K562 (cell line): ENCODE measurements around the gene CPNE2. TPM values are rescaled to one million over a fixed set of nuclear protein-coding genes. Genes with fewer than 3 reads are reported as not detected.

ENCODE experiments used
- NRF1 ChIP-seq, 2 experiments: fragments of 450-650 bp; IDR thresholded peaks in 1 of 2; conservative IDR thresholded peaks in 1 of 2; 2 replicates each; pipeline ENCODE4 v1.6.1; 2014; ENCODE audit warnings: mild to moderate bottlenecking in 2 of 2
- SRSF7 ChIP-seq: fragments of 200-400 bp; formaldehyde crosslinking; optimal IDR thresholded peaks from 2 replicates; pipeline ENCODE3; 2017; ENCODE audit warnings: mild to moderate bottlenecking, low read depth, low read length
- polyA plus RNA-seq, 8 experiments: library from polyadenylated mRNA; depleted of rRNA in 4 of 8; stranded (reverse) in 5 of 8; unstranded in 3 of 8; fragments of >200 nt; fragmentation: Nextera tagmentation in 2 of 8; fragmentation: Illumina TruSeq in 1 of 8; extraction: Ambion mirVana in 2 of 8; extraction: Trizol in 1 of 8; gene quantifications; 2 replicates each; pipeline versions ENCODE4 v1.2.1 to v1.2.3, GENCODE V29; 2011 to 2014; ENCODE audit warnings: inconsistent platforms in 1 of 8, missing spikeins in 1 of 8
- total RNA-seq, 7 experiments: library from RNA; depleted of rRNA in 6 of 7; stranded (reverse); fragments of >200 nt in 6 of 7; fragmentation: Illumina TruSeq in 2 of 7; extraction: Trizol in 2 of 7; gene quantifications; 2 replicates each; pipeline versions ENCODE4 v1.2.1 to v1.2.3, GENCODE V29; 2011 to 2021; ENCODE audit warnings: low replicate concordance in 1 of 7
- TF ChIP-seq, protein P1 (sequence below), 3 experiments: fragments of 200-800 bp in 1 of 3; fragments of 250-450 bp in 1 of 3; fragments of 450-650 bp in 1 of 3; sonication (Bioruptor Pico) in 1 of 3; sonication (Bioruptor generic) in 1 of 3; formaldehyde crosslinking in 1 of 3; IDR thresholded peaks; 2 replicates each; pipeline versions ENCODE4 v1.6.1 to v1.8.0; 2016 to 2022; ENCODE audit warnings: mild to moderate bottlenecking in 2 of 3, missing genetic modification characterization in 2 of 3, missing compliant biosample characterization in 1 of 3, moderate library complexity in 1 of 3
- TF ChIP-seq, protein P2 (sequence below): fragments of 200-800 bp; sonication (Bioruptor generic); IDR thresholded peaks from 2 replicates; pipeline ENCODE4 v1.6.1; 2017; ENCODE audit warnings: missing genetic modification characterization, missing compliant biosample characterization
- TF ChIP-seq, protein P3 (sequence below), 2 experiments: fragments of 450-650 bp; formaldehyde crosslinking in 1 of 2; IDR thresholded peaks; 2 replicates each; pipeline versions ENCODE4 v1.4.0 to v1.6.1; 2014 to 2020; ENCODE audit warnings: mild to moderate bottlenecking in 2 of 2, borderline replicate concordance in 1 of 2, low read depth in 1 of 2

Gene CPNE2
- total and polyA plus RNA-seq, 9 of the 15 experiments (the other 6 are each of a cell fraction or from before 2014, with no cell fraction given): 3.0 to 13.9 (median 8.6) TPM

DNA sequence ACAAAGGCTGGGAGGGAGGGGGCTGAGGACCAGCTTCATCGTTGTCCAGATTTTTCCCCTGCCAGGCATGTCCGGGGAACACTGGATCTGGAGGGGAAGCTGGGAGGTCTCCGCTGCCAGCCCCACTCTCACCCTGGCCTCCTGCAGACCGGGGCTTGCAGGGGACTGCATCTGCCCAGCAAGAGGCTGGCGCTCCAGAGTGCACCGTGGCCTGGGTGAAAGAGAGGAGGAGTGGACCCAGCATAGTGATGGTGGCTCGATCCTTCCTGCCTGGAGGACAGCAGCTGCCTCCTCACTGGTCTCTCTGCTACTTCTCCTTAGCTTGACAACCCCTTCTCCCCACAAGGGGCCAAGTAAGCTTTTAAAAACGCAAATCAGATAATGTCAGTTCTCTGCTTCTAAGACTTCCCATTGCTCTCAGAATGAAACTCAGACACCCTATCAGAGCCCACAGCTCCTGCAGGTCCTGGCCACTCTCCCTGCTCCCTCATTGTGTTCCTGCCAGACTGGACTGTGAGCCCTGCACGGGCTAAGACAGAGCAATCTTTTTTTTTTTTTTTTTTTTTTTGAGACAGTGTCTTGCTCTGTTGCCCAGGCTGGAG, 15.0 kb downstream of the CPNE2 start (continued):
- TF ChIP-seq, protein P1, sequence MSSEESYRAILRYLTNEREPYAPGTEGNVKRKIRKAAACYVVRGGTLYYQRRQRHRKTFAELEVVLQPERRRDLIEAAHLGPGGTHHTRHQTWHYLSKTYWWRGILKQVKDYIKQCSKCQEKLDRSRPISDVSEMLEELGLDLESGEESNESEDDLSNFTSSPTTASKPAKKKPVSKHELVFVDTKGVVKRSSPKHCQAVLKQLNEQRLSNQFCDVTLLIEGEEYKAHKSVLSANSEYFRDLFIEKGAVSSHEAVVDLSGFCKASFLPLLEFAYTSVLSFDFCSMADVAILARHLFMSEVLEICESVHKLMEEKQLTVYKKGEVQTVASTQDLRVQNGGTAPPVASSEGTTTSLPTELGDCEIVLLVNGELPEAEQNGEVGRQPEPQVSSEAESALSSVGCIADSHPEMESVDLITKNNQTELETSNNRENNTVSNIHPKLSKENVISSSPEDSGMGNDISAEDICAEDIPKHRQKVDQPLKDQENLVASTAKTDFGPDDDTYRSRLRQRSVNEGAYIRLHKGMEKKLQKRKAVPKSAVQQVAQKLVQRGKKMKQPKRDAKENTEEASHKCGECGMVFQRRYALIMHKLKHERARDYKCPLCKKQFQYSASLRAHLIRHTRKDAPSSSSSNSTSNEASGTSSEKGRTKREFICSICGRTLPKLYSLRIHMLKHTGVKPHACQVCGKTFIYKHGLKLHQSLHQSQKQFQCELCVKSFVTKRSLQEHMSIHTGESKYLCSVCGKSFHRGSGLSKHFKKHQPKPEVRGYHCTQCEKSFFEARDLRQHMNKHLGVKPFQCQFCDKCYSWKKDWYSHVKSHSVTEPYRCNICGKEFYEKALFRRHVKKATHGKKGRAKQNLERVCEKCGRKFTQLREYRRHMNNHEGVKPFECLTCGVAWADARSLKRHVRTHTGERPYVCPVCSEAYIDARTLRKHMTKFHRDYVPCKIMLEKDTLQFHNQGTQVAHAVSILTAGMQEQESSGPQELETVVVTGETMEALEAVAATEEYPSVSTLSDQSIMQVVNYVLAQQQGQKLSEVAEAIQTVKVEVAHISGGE (CRISPR knock-in tag; IDR thresholded peaks at IDR 0.05): no peak
- no peak for TF ChIP-seq NRF1 (conservative IDR thresholded peaks at IDR 0.05 in 1 of 2, IDR thresholded peaks at IDR 0.05 in 1 of 2)
- TF ChIP-seq, protein P2, sequence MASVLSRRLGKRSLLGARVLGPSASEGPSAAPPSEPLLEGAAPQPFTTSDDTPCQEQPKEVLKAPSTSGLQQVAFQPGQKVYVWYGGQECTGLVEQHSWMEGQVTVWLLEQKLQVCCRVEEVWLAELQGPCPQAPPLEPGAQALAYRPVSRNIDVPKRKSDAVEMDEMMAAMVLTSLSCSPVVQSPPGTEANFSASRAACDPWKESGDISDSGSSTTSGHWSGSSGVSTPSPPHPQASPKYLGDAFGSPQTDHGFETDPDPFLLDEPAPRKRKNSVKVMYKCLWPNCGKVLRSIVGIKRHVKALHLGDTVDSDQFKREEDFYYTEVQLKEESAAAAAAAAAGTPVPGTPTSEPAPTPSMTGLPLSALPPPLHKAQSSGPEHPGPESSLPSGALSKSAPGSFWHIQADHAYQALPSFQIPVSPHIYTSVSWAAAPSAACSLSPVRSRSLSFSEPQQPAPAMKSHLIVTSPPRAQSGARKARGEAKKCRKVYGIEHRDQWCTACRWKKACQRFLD (CRISPR knock-in tag): no peak
- TF ChIP-seq, protein P3, sequence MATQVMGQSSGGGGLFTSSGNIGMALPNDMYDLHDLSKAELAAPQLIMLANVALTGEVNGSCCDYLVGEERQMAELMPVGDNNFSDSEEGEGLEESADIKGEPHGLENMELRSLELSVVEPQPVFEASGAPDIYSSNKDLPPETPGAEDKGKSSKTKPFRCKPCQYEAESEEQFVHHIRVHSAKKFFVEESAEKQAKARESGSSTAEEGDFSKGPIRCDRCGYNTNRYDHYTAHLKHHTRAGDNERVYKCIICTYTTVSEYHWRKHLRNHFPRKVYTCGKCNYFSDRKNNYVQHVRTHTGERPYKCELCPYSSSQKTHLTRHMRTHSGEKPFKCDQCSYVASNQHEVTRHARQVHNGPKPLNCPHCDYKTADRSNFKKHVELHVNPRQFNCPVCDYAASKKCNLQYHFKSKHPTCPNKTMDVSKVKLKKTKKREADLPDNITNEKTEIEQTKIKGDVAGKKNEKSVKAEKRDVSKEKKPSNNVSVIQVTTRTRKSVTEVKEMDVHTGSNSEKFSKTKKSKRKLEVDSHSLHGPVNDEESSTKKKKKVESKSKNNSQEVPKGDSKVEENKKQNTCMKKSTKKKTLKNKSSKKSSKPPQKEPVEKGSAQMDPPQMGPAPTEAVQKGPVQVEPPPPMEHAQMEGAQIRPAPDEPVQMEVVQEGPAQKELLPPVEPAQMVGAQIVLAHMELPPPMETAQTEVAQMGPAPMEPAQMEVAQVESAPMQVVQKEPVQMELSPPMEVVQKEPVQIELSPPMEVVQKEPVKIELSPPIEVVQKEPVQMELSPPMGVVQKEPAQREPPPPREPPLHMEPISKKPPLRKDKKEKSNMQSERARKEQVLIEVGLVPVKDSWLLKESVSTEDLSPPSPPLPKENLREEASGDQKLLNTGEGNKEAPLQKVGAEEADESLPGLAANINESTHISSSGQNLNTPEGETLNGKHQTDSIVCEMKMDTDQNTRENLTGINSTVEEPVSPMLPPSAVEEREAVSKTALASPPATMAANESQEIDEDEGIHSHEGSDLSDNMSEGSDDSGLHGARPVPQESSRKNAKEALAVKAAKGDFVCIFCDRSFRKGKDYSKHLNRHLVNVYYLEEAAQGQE (IDR thresholded peaks at IDR 0.05; ENCODE audit: borderline replicate concordance): no peak
- TF ChIP-seq, protein P3 (CRISPR knock-in tag; IDR thresholded peaks at IDR 0.05; ENCODE audit: low read depth): no peak
- TF ChIP-seq SRSF7: no peak
